Inferior parietal cortex (tissue), 1 donor: Measurements from ENCODE around the gene ESYT3.
"Not testable (repeated sequence)": the region's sequence is repeated elsewhere in the genome, so short reads cannot be mapped to it uniquely, and the experiment has no call there.

Experiments
- DNase-seq: peaks from one replicate; pipeline ENCODE4 v3.0.0-alpha.2; 2016; ENCODE audit errors: extremely low spot score

The ESYT3 gene

DNA sequence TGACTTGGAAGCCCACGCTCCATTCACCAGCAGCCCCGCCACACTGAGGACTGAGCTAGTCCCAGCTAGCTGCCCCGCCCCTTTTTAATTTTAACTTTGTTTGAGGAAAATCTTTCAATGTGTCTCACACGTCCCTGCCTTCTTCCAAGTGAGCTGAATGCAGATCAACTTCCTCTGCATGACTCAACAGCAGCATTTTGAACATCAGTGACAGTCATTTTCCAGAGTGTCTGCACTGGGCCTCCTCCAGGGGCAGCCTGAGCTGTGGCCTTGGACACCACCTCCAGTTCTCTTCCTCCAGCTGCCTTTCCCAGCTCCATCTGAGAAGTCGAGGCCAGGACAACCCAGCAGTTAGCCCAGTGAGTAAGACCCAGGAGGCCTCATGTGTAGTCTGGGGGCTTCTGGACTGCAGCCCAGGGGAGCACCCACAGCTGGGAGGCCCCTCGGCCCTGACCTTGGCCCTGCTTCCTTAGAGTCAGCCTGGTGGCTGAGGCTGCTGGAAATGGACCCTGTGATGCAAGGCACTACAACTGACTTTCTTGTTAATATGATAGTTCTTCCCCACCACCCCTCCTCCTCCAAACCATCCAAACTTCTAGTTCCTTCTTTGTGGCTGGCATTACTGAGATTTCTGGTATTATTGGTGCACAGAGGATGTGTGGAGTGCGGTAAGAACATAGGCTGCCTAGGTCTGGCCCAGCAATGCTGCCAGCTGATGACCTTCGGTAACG lies 21.4 kb upstream of the ESYT3 start:
- no peak for DNase-seq

DNA sequence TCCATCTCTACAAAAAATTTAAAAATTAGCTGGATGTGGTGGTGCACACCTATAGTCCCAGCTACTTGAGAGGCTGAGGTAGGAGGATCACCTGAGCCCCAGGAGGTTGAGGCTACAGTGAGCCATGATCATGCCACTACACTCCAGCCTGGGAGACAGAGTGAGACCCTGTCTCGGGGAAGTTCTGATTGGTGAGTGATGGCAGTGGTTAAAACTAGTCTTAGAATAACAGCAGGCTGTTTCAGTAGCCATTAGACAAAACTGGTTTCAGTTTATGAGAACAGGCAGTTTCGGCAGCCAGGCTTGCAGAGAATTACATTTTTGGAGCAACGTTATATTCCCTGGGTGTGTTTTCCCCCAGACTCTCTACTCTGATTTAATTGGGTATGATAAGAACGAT lies 18.2 kb upstream of the ESYT3 start:
- DNase-seq: not testable (repeated sequence)

DNA sequence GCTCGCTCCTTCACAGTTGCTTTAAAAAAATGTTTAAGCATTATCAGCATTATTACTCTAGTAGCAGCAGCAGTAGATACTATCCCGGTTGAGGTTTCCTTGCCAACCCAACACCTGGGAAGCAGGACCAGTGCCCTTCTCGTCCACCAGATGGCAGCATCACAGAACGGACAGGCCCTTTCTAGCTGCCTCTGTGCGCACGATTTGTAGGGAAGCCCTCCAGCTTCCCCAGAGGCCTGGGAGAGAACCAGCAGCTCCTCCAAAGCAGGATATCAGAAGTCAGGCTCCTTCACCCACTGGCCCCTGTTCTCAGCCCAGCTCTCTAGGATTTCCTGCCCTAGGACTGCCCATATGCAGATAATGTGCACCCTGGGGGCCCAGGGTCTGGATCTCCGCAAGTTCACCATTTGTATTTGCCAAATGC lies 16.8 kb upstream of the ESYT3 start:
- DNase-seq: peak; percentile 91

DNA sequence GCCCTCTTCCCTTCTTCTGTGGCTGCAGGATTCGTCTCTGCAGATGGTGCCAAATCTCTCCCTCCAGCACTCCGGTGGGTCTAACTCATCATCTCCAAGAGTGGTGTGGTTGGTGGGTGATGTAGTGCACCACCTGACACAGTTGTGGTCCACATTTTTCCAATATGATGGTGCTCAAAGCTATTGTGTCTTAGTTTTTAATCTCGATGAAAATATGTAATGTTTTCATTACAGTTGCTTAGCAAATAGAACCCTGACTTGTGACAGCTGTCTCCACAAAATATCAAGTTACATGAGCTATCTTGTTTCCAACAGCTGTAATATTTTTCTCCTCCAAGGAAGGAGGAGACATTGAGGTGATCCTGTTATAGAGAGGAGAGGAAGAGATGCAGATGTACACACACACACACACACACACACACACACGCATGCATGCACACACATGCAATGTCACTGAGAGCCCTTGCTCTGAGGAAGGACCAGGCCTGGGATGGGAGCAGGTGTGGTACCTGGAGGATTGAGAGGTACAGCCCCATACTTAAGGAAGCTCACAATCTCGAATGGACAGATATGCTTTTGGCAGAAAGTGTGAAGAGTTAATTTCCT lies 15.7 kb upstream of the ESYT3 start:
- no peak for DNase-seq

DNA sequence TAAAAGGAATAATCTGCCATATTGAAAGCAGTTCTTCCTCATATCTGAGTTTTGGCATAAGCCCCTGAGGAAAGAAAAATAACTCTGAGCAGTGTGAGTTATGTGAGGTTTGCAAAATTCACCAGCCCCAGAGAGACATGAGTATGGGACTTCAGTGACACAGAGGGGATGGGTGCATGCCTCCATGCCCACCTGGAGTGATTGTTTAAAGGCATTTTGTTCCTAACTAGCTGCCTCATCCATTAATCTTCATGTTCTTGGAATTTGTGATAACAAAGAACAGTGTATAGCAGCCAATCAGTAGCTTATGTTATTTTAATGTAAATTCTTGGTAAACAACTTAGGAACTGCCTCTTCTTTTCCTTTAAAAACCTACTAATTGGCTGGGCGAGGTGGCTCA lies 11.1 kb upstream of the ESYT3 start:
- DNase-seq: no peak

DNA sequence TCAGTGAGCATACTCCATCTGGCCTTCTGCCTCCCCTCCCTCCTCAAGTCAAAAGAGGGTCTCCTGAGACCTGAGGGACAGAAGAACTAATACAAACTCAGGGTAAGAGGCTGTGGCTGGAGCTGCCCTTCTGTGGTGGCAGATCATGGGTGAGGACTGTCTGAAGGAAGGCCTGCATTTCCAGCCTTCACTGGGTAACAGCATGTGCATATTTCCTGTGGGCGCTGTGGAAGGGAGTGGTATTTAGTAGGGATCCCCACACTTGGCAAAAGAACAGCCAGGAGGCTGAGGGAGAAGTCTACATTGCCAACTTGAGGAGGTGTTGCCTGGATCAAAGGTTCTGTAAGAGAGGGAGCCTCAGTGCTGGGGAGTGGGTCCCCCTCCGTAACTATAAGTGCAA lies 10.1 kb upstream of the ESYT3 start:
- DNase-seq: no peak

DNA sequence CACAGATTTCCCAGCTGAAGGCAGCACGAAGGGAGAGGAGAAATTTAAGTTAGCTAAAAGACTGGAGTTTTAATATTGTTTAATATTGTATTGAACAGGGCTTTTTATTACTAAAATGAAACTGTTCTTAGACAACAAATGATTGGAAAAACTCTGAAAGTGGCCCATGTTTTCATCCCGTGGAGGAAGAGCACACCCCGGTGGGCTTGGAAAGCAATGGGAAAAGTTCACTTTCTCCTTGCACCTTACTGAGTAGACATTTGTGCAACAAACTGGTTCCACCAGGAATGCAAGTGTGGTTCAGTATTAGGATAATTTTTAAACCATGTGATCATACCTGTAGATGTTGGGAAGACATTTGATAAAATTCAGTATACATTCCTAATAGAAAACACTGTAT lies 8.2 kb upstream of the ESYT3 start:
- peak; percentile 27 for DNase-seq

DNA sequence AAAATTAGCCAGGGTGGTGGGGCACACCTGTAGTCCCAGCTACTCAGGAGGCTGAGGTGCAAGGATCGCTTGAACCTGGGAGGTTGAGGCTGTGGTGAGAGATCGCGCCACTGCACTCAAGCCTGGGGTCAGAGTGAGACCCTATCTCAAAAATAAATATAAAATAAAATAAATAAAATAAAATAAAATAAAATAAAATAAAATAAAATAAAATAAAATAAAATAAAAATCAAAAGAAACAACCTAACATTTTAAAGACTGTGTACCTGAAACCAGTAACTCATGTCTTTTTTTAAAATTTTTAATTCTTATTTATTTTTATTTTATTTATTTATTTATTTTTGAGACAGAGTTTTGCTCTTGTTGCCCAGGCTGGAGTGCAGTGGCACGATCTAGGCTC lies 7.7 kb upstream of the ESYT3 start:
- not testable (repeated sequence) for DNase-seq

DNA sequence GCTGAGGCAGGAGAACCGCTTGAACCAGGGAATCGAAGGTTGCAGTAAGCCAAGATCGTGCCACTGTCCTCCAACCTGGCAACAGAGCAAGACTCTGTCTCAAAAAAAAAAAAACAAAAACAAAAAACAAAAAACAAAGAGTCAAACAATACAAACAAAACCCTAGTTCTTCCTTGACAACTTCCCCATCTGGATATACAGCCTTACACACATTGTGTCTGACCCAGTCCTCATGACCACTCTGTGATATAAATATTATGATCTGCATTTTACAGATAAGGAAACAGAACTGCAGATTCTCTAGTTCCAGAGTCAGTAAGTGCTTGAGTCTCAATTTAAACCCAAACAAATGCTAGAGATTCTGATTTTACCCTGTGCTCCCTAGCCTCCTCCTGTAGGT lies 4.8 kb upstream of the ESYT3 start:
- no peak for DNase-seq

DNA sequence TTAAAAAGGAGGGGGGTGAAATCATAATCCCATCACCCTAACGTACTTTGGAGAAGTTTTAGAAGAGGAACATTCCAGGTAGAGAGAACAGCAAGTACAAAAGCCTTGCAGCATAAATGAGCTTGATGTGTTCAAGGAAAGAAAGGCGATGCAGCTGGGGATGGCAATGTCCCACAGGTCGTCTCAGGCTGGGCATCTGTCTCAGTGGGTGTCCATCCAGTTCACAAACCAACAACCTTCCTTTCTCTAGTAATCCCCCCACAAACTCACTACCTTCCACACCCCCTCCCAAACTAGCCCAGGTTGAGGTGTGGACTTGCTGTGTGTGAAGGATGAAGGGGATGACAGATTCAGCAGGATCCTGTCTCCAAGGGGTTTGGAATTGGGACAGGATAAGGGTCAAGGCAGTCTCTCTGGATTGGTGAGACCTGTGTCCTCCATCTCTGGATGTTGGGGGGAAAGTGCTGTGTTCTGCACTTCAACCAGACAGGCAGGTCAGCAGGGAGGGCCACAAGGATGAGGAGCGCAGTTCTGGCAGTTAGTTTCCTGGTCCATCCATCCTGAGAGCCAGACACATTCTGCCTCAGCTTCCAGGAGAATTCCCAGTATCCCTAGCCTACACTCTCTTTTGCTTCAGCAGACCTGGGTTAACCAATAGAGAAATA lies 1.7 kb upstream of the ESYT3 start:
- DNase-seq: no peak

DNA sequence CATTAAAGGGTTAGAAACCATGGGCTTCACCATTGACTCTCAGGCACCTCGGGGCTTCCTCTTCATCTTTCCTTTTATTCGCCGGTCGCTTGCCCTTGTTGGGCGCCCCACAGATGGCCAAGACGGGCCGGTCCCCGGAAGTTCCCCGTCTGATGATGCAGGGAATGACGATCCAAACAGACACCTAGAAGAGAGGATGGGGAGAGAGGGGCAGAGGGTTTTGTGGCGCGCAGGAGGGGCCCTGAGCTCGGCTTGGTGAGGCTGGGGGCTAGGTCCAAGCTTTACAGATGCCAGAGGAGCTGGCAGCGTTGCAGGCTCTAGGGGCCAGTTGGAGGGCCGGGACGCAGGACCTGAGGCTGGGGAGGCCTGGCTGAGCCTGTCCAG lies 532 bp upstream of the ESYT3 start:
- DNase-seq: no peak

DNA sequence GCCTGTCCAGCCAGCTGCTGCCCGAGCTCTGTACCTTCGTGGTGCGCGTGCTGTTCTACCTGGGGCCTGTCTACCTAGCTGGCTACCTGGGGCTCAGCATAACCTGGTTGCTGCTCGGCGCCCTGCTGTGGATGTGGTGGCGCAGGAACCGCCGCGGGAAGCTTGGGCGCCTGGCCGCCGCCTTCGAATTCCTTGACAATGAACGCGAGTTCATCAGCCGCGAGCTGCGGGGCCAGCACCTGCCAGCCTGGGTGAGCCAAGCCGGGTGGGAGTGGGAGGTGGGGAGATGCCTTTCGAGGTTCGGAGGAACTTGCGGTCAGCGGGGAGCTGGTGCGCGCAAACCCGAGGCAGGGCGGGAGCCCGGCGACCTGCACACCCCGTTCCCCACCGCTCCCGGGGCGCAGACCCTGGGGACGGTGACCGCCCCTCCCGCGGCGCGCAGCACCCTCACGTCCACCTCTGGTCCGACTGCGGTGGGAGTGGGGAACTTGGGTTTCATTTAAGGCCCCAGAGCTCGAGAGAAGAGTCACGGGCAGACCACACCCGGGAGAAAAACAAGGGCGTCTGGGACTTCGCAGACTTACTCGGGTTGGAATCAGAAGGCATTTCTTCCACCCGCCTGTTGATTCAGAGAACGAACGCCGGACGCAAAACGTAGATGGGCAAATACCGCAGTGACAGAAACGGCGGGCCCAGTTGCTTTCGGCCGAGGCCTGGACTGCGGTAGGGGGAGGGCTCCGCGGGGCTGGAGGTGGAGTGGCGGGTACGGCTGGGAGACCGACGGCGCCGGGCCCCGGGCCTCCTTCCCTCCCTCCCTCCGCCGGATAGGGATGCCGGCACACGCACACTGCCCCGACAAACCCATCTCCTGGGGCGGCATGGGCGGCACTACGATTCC lies 708 bp downstream of the ESYT3 start:
- DNase-seq: no peak

DNA sequence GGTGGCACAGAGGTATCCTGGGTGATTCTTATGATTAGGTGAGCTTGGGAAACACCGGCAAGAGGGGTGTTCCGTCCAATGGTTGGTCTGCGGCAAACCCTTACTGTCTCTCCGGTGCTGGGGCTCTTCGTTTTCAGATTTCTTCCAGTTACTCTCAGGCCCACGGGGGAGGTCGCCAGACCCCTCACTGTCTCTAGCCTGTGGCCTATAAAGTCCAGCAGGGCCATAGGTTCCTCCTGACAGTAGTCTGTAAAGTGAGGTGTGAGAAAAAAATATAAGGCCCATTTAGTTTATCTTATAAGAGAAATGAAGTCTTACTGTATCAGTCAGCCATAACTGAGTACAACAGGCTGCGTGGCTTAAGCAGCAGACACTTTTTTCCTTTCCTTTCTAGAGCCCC lies 1.4 kb downstream of the ESYT3 start:
- DNase-seq: no peak

DNA sequence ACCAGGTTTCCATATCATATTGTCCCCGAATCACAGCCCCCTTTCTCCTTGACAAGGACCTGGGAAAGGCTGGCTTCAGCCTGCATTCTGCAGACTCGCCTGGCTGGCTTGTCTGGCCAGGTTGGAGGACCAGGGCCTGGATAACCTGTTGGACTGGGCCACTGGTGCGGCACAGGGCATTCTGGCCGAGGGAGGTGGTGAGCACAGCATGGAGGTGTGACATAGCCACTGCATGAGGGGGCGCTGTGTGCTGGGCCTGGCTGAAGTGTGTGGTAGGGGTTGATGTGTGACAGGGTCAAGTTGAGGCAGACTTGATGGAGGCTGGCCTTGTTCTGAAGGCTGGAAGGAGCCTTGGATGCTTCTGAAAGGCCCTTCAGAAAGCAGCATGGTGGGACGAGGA lies 2.9 kb downstream of the ESYT3 start:
- no peak for DNase-seq

DNA sequence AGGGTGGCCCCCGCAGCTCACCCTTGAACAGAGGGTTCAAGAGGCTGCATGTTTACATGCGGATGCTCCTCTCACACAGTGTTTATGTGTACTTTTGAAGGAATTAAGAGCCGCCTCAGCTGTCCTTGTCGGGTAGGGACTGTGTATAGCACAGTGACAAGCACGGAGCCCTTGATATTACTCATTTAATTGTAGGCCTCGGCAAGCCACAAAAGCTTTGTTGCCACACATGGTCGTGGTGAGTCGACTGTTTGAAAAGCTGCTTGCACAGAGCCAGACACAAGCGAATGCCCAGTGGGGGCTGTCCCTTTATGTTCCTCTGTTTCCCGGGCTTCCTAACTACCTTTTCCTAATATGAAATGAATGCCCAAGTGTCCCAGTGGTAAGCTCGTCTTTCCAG lies 4.5 kb downstream of the ESYT3 start:
- DNase-seq: no peak

DNA sequence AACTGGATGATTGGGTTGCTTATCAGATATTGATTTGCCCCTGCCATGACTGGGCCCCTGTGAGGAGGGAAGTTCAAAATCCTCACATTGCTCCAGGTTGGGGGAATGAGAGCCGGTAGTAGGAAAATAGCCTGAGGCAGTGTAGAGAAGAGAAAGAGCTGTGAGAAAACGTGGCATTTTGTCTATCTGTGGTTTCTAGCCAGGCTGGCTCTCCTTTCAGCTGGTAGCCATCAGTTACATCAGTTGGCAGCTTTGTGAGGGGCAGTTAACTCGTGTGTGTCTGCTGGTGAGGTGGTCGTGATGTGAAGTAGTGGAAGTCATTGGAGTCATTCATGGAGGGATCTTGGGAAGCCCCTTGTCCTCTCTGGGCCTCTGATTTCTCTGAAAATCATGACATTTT lies 5.2 kb downstream of the ESYT3 start:
- DNase-seq: no peak

DNA sequence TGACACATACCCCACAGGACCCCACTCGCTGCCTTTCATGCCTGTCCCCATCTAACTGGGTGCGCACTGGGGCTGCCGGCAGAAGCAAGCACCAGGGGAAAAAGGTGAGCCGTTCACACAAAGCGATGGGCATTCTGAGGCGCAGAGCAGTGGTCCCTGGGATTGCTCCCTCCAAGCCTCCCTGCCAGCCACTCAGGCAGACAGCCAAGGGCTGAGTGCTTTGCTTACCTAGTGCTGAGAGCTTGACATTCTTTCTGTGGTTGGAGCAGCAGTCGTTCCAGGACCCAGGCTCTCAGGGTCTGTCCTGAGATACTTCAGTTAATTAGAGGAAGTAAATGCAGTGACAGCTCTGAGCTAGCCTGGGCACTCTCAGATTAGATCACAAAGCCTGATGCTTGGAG lies 5.7 kb downstream of the ESYT3 start:
- DNase-seq: no peak

DNA sequence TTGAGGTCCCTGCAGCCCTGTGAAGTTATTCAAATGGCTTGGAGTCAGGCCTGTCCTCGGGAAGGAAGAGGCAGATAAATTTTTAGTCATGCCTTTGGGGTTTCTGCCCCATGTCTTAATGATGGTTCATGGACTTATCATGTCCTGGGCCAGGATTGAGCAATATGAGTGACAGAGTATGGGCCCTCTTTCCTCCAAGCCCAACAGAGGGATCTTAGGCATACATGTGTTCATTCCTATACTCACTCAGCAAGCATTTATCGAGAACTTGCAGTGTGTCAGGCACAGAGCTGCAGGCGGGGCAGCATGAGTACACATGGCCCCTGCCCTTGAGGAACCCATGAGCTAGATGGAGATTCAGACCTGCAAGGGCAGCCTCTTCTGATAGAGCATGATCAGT lies 6.2 kb downstream of the ESYT3 start:
- DNase-seq: no peak

DNA sequence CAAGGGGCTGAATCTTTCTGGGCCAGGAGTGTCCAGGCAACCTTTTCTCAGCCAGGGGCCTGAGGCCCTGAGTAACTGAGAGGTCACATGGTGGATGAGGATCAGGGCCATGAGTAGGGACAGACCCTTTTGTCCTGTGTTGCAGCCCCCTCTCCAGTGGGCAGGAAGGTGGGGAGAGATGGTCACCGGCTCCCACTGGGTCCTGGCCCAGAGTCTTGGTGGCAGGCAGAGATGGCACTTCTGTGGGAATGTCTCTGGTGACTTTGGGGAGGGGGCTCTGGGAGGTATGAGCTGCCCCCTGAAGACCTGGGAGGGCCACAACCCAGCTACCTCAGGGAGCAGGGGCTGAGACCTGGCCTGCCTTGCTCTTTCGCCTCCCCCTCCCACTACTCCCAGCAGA lies 6.8 kb downstream of the ESYT3 start:
- DNase-seq: no peak

DNA sequence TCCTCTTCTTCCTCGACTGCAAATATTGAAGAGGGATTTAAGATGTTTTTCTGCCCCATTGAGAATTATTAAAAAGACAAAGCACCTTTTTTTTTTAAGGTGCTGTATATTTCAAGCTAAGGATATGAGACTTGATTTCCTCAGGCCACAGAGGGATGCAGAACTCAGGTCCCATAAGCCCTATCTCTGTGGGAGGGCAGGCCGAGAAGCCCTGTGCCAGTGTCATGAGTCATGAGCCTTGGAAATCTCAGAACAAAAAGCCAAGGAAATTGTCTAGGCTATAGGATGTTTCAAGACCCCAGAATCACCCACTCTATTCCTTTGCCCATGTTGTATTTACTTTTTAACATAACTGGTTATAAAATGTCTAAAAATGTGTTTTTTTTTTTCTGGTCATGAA lies 7.3 kb downstream of the ESYT3 start:
- no peak for DNase-seq

DNA sequence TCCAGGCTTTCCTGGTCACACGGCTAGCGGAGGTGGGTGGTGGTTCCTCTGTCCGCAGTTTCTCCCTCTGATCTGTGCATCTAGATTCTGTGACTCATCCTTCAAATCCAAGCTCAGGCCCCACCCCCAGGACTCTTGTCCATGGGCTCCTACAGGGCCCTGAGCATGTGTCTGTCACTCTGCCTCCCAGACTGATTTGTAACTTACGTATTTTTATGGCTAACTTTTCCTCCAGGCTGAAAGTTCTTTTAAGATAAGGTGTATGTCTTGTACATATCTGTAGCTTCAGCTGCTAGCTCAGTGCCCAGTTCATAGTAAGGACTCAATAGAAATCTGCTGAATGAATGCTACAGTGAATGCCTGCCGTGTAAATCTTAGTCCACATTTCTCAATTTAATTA lies 8.0 kb downstream of the ESYT3 start:
- no peak for DNase-seq

DNA sequence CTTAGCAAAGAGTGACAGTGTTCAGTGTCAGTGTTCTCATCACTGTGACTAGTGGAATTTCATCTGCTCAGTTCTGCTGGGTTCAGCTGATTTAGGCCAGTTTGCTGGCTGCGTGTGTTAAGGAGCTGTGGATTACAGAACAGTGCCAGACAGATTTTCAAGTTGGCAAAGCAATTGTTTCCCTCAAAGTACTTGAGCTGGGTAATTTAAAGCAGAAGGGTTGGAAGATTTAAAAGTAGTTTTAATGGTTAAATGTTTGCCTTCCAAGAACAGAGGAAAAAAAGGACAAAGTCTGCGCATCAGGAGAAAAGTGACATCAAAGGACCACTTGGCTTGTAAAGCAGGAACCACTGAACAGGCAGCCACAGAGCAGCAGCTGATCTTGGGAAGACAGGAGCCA lies 8.7 kb downstream of the ESYT3 start:
- DNase-seq: no peak
